Measurements from ENCODE around the gene PTPRN2.

GRCh38 chr7:158185653-158186052 lies 402.0 kb downstream of the PTPRN2 start:
- TF ChIP-seq, protein P1, sequence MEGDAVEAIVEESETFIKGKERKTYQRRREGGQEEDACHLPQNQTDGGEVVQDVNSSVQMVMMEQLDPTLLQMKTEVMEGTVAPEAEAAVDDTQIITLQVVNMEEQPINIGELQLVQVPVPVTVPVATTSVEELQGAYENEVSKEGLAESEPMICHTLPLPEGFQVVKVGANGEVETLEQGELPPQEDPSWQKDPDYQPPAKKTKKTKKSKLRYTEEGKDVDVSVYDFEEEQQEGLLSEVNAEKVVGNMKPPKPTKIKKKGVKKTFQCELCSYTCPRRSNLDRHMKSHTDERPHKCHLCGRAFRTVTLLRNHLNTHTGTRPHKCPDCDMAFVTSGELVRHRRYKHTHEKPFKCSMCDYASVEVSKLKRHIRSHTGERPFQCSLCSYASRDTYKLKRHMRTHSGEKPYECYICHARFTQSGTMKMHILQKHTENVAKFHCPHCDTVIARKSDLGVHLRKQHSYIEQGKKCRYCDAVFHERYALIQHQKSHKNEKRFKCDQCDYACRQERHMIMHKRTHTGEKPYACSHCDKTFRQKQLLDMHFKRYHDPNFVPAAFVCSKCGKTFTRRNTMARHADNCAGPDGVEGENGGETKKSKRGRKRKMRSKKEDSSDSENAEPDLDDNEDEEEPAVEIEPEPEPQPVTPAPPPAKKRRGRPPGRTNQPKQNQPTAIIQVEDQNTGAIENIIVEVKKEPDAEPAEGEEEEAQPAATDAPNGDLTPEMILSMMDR (conservative IDR thresholded peaks at IDR 0.05 in 1 of 2, IDR thresholded peaks at IDR 0.05 in 1 of 2; ENCODE audit: extremely low read depth in 1 of 2, insufficient read depth in 1 of 2, low read depth in 1 of 2, low read length in 2 of 2): no peak
- TF ChIP-seq EZH2 (IDR thresholded peaks at IDR 0.05; ENCODE audit: borderline replicate concordance, low read length): no peak

Data from mammary epithelial cell (primary cell).